ENCODE results near the gene EVA1C.

GRCh38 chr21:32406405-32406804 lies 6.1 kb upstream of the EVA1C start:
- no peak for TF ChIP-seq CTCF (IDR thresholded peaks at IDR 0.05)
- TF ChIP-seq POLR2A (IDR thresholded peaks at IDR 0.05) = no peak
- no peak for TF ChIP-seq POLR2AphosphoS5 (IDR thresholded peaks at IDR 0.05)
